Measurements from ENCODE around the gene INIP. TPM values are rescaled to one million over a fixed set of nuclear protein-coding genes. Genes with fewer than 3 reads are reported as not detected.
A peak's percentile ranks its signal among the peaks of the same experiment; 100 is the strongest.
"Not testable (repeated sequence)": the region's sequence is repeated elsewhere in the genome, so short reads cannot be mapped to it uniquely, and the experiment has no call there.

INIP gene
- total RNA-seq, 1 experiment from 2014 or later = 51.0 TPM

DNA sequence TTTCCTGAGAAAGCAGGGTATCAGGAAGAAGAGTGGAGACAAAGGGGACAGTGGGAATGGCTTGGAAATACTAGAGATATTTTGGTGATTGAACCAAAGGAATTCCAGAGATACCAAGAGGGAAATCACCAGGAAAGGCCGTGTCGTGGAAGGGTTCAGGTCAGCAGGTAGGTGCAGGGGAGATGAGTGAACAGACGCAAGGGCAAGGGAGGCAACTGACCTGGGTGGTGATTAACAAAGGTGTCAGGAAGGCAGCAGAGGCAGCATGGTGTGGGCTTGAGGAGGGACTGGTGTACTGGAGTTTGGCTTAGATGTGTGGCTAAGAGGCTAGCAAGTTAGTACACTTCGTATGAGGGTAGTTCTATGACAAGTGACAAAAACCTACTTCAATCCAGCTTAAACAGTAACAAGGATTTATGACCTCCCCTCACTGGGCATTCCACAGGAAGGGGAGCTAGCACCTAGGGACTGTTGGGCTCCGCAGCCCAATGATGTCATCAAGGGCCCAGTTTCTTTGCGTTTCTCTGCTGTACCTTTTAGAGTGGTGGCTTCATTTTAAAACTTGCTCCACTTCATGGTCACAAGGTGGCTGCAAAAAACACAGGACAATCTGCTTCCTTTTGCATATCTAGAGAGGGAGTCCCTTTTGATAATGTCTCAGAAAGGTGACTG, 37.0 kb downstream of the INIP start:
- Histone ChIP-seq H3K9me2 (replicated peaks; ENCODE audit: insufficient read depth, low read length) (no peaks in the 10 kb centered on the region), H3K27ac (ENCODE audit: low read length) (no peak overlapping the region), H3K4me2 (ENCODE audit: low read depth, low read length, poor library complexity, severe bottlenecking) (no peak overlapping the region), H3K79me2 (ENCODE audit: low read length) (no peaks in the 10 kb centered on the region), H3K4me3 (ENCODE audit: low read length) (no peak overlapping the region), H2AFZ (ENCODE audit: low read length) (no peak overlapping the region), H4K20me1 (ENCODE audit: insufficient read depth, low read depth, low read length) (no peaks in the 10 kb centered on the region), H3K36me3 (ENCODE audit: insufficient read depth, low read length) (peaks cover 17% of the 10 kb centered on the region; the same call in 1 of the 2 replicates), H3K9me3 (ENCODE audit: low read length) (peaks cover 5% of the 10 kb centered on the region), H3K4me1 (ENCODE audit: low read length) (no peaks in the 10 kb centered on the region), H3K9ac (ENCODE audit: low read length) (no peak overlapping the region), H3K27me3 (ENCODE audit: low read length) (no peaks in the 10 kb centered on the region)
- no peak for DNase-seq

DNA sequence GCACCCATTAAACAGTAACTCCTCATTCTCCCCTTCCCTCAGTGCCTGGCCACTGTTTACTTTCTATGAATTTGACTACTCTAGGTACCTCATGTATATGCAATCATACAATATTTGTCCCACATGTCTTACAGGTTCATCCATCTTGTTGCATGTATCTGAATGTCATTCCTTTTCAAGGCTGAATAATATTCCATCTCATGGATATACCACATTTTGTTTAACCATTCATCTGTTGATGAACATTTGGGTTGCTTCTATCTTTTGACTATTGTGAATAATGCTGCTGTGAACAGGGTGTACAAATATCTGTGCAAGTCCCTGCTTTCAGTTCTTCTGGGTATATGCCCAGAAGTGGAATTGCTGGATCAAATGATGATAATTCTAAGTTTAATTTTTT, 40.9 kb downstream of the INIP start:
- Histone ChIP-seq H3K4me2 (ENCODE audit: low read depth, low read length, poor library complexity, severe bottlenecking) (no peak overlapping the region), H3K27ac (ENCODE audit: low read length) (no peak overlapping the region), H3K79me2 (ENCODE audit: low read length) (no peaks in the 10 kb centered on the region), H3K9me2 (replicated peaks; ENCODE audit: insufficient read depth, low read length) (no peaks in the 10 kb centered on the region), H3K27me3 (ENCODE audit: low read length) (no peaks in the 10 kb centered on the region), H3K4me1 (ENCODE audit: low read length) (no peaks in the 10 kb centered on the region), H3K9me3 (ENCODE audit: low read length) (peaks cover 5% of the 10 kb centered on the region), H3K36me3 (ENCODE audit: insufficient read depth, low read length) (peaks cover 5% of the 10 kb centered on the region; the same call in 1 of the 2 replicates), H3K4me3 (ENCODE audit: low read length) (no peak overlapping the region), H2AFZ (ENCODE audit: low read length) (no peak overlapping the region), H4K20me1 (ENCODE audit: insufficient read depth, low read depth, low read length) (no peaks in the 10 kb centered on the region), H3K9ac (ENCODE audit: low read length) (no peak overlapping the region)
- DNase-seq = no peak

DNA sequence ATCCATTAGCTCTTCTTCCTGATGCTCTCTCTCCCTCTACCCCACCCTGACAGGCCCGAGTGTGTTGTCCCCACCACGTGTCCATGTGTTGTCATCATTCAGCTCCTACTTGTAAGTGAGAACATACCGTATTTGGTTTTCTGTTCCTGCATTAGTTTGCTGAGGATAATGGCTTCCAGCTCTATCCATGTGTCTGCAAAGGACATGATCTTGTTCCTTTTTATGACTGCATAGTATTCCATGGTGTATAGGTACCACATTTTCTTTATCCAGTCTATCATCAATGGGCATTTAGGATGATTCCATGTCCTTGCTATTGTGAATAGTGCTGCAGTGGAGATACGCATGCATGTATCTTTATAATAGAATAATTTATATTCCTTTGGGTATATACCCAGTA, 44.7 kb downstream of the INIP start:
- not testable (repeated sequence) for H3K9me2 ChIP-seq (replicated peaks; ENCODE audit: insufficient read depth, low read length); H3K9ac ChIP-seq (ENCODE audit: low read length); H3K27me3 ChIP-seq (ENCODE audit: low read length); DNase-seq; H3K36me3 ChIP-seq (ENCODE audit: insufficient read depth, low read length); H3K9me3 ChIP-seq (ENCODE audit: low read length); H3K27ac ChIP-seq (ENCODE audit: low read length); H3K4me3 ChIP-seq (ENCODE audit: low read length); H3K79me2 ChIP-seq (ENCODE audit: low read length); H2AFZ ChIP-seq (ENCODE audit: low read length); H3K4me1 ChIP-seq (ENCODE audit: low read length); H4K20me1 ChIP-seq (ENCODE audit: insufficient read depth, low read depth, low read length); H3K4me2 ChIP-seq (ENCODE audit: low read depth, low read length, poor library complexity, severe bottlenecking)

DNA sequence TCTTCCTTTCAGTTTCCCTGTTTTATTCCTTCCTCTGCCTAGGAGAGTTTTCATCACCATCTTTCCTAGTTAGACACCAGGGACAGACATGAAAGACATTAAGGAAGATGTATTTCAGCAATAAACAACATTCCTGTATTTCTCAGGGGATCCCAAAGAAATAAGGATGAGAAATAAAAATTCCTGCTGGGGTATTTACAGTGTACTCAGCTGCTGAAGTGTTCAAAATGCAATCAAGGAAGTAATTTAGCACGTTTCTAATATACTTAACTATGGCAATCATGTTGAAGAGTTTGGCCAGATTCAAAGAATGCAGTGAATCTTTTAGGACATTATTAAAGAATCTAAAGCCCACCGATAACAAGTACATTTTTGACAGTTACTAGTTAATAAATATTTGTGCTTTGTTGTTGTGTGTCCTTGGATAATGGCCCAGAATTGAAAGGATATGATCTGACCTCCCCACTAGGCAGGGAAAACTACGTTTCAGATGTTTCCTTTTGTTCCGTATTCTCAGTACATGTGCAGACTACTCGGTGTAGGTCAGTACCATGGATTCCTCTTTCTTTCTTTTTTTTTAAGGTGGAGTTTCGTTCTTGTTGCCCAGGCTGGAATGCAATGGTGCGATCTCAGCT, 46.8 kb downstream of the INIP start:
- H3K9ac ChIP-seq (ENCODE audit: low read length) = no peak overlapping the region
- no peaks in the 10 kb centered on the region for H3K27me3 ChIP-seq (ENCODE audit: low read length)
- no peak overlapping the region for H3K27ac ChIP-seq (ENCODE audit: low read length)
- H3K4me2 ChIP-seq (ENCODE audit: low read depth, low read length, poor library complexity, severe bottlenecking) = no peak overlapping the region
- H3K4me1 ChIP-seq (ENCODE audit: low read length) = no peaks in the 10 kb centered on the region
- H3K9me2 ChIP-seq (replicated peaks; ENCODE audit: insufficient read depth, low read length) = no peaks in the 10 kb centered on the region
- H2AFZ ChIP-seq (ENCODE audit: low read length) = no peak overlapping the region
- H3K4me3 ChIP-seq (ENCODE audit: low read length) = no peak overlapping the region
- DNase-seq = no peak
- H3K36me3 ChIP-seq (ENCODE audit: insufficient read depth, low read length) = no peaks in the 10 kb centered on the region
- H3K9me3 ChIP-seq (ENCODE audit: low read length) = no peaks in the 10 kb centered on the region
- H4K20me1 ChIP-seq (ENCODE audit: insufficient read depth, low read depth, low read length) = no peaks in the 10 kb centered on the region
- peaks cover 6% of the 10 kb centered on the region for H3K79me2 ChIP-seq (ENCODE audit: low read length)

DNA sequence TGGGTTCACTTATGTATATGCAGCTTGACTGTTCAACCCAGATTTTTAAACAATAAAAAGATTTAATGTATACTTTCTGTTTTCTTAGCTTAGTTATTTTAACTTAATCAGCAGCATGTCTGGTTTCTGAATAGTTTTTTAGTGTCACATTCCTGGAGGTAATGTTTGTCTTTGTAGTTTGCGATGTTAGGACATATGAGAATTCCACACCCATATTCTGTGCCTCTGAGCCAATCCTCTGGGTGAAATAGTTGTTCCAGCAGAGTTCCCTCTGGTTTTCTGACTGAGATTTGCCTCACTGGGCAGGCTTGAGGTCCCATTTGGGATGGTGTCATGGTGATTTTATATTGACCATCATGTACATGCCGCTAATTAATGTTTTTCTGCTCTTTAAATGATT, 48.6 kb downstream of the INIP start:
- Histone ChIP-seq H4K20me1 (ENCODE audit: insufficient read depth, low read depth, low read length) (no peaks in the 10 kb centered on the region), H3K9ac (ENCODE audit: low read length) (no peak overlapping the region), H3K4me1 (ENCODE audit: low read length) (no peaks in the 10 kb centered on the region), H3K27me3 (ENCODE audit: low read length) (no peaks in the 10 kb centered on the region), H3K79me2 (ENCODE audit: low read length) (peaks cover 7% of the 10 kb centered on the region), H2AFZ (ENCODE audit: low read length) (no peak overlapping the region), H3K4me2 (ENCODE audit: low read depth, low read length, poor library complexity, severe bottlenecking) (no peak overlapping the region), H3K9me3 (ENCODE audit: low read length) (no peaks in the 10 kb centered on the region), H3K4me3 (ENCODE audit: low read length) (no peak overlapping the region), H3K36me3 (ENCODE audit: insufficient read depth, low read length) (no peaks in the 10 kb centered on the region), H3K9me2 (replicated peaks; ENCODE audit: insufficient read depth, low read length) (no peaks in the 10 kb centered on the region), H3K27ac (ENCODE audit: low read length) (no peak overlapping the region)
- no peak for DNase-seq

DNA sequence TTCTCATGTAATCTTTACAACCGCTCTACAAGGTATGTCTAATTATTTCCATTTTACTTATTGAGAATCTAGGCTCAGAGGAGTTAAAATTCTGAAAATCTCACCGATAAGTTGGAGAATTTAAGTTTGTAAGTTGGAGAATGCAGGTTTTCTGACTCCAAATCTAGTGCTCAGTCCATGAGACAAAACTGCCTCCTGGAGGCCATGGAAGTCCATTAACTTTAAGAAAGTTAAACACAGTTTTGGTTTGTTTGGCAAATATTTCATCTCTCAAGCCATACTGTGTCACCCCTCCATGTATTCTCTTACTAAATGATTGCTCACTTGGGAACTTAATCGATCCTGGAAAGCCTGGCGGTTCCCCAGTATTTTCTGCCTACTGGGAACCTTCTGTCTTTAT, 52.6 kb downstream of the INIP start:
- Histone ChIP-seq H4K20me1 (ENCODE audit: insufficient read depth, low read depth, low read length) (no peaks in the 10 kb centered on the region), H3K4me2 (ENCODE audit: low read depth, low read length, poor library complexity, severe bottlenecking) (no peak overlapping the region), H3K36me3 (ENCODE audit: insufficient read depth, low read length) (peaks cover 5% of the 10 kb centered on the region; the same call in 1 of the 2 replicates), H3K4me1 (ENCODE audit: low read length) (no peaks in the 10 kb centered on the region), H3K79me2 (ENCODE audit: low read length) (peaks cover 9% of the 10 kb centered on the region), H3K4me3 (ENCODE audit: low read length) (no peak overlapping the region), H2AFZ (ENCODE audit: low read length) (no peak overlapping the region), H3K9me2 (replicated peaks; ENCODE audit: insufficient read depth, low read length) (no peaks in the 10 kb centered on the region), H3K9me3 (ENCODE audit: low read length) (no peaks in the 10 kb centered on the region), H3K27ac (ENCODE audit: low read length) (no peak overlapping the region), H3K27me3 (ENCODE audit: low read length) (no peaks in the 10 kb centered on the region), H3K9ac (ENCODE audit: low read length) (no peak overlapping the region)
- DNase-seq = peak; percentile 64

DNA sequence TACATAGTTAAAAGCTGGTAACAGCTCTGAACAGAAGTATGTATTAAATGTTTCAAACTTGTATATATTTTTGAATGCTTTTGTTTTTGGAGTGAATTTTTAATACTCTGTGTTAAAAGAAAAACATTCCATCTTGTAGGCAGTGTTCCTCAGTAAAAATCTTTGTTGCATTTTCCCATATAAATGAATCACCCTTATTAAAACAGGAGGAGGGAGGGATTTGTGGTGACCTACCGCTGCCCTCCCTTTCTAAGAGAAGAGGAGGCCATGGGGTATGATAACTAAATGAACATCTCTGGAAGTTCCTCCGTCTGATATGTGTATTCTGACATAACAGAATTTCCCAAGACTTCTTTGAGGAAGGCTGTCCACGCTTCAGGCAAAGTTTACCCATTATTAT, 53.4 kb downstream of the INIP start:
- H3K9me3 ChIP-seq (ENCODE audit: low read length) = no peaks in the 10 kb centered on the region
- no peak overlapping the region for H3K4me3 ChIP-seq (ENCODE audit: low read length)
- no peak for DNase-seq
- no peak overlapping the region for H3K4me2 ChIP-seq (ENCODE audit: low read depth, low read length, poor library complexity, severe bottlenecking)
- H2AFZ ChIP-seq (ENCODE audit: low read length) = no peak overlapping the region
- peaks cover 5% of the 10 kb centered on the region; the same call in 1 of the 2 replicates for H3K36me3 ChIP-seq (ENCODE audit: insufficient read depth, low read length)
- no peaks in the 10 kb centered on the region for H4K20me1 ChIP-seq (ENCODE audit: insufficient read depth, low read depth, low read length)
- H3K27ac ChIP-seq (ENCODE audit: low read length) = no peak overlapping the region
- no peak overlapping the region for H3K9ac ChIP-seq (ENCODE audit: low read length)
- H3K27me3 ChIP-seq (ENCODE audit: low read length) = no peaks in the 10 kb centered on the region
- peaks cover 9% of the 10 kb centered on the region for H3K79me2 ChIP-seq (ENCODE audit: low read length)
- no peaks in the 10 kb centered on the region for H3K4me1 ChIP-seq (ENCODE audit: low read length)
- no peaks in the 10 kb centered on the region for H3K9me2 ChIP-seq (replicated peaks; ENCODE audit: insufficient read depth, low read length)

DNA sequence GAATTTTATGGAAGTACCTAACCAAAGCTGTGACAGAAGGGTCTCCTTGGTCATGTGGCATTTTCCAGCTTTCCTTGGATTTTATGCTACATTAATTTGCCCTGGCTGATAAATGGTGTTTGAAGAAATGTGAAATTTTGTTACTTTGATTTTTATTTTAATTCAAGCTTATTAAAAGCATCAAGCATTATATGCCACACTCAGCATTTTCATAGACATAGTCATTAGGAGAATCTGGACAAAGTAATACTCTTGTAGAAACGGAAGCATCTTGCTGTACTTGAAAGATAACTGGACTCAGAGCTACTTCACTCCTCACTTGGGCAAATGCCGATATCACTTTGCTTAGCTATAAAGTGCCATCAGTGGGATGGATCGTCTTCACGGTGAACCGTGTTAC, 54.2 kb downstream of the INIP start:
- Histone ChIP-seq H2AFZ (ENCODE audit: low read length) (no peak overlapping the region), H3K4me2 (ENCODE audit: low read depth, low read length, poor library complexity, severe bottlenecking) (no peak overlapping the region), H3K9me2 (replicated peaks; ENCODE audit: insufficient read depth, low read length) (no peaks in the 10 kb centered on the region), H4K20me1 (ENCODE audit: insufficient read depth, low read depth, low read length) (no peaks in the 10 kb centered on the region), H3K9ac (ENCODE audit: low read length) (no peak overlapping the region), H3K27me3 (ENCODE audit: low read length) (no peaks in the 10 kb centered on the region), H3K36me3 (ENCODE audit: insufficient read depth, low read length) (peaks cover 5% of the 10 kb centered on the region; the same call in 1 of the 2 replicates), H3K4me1 (ENCODE audit: low read length) (no peaks in the 10 kb centered on the region), H3K79me2 (ENCODE audit: low read length) (peaks cover 9% of the 10 kb centered on the region), H3K4me3 (ENCODE audit: low read length) (no peak overlapping the region), H3K9me3 (ENCODE audit: low read length) (no peaks in the 10 kb centered on the region), H3K27ac (ENCODE audit: low read length) (no peak overlapping the region)
- DNase-seq = no peak

All from Karpas-422 (cell line).